Activated CD4-positive, alpha-beta memory T cell treated with anti-CD3 and anti-CD28 coated beads, Interleukin-2, amount 10 ng/mL, durations not matched to agents 7 days and 5 days (primary cell): Measurements from ENCODE around the gene TCTN1. TPM values are rescaled to one million over a fixed set of nuclear protein-coding genes. Genes with fewer than 3 reads are reported as not detected.

Experiments
- CTCF ChIA-PET: fragments of 350-600 bp; sonication (Branson Sonifier 250); formaldehyde crosslinking; loops from one replicate; lab custom pipeline; 2021; ENCODE audit warnings: antibody characterized with exemption, inconsistent platforms; lab: Charles Lee
- POLR2A ChIA-PET: fragments of 350-600 bp; sonication (Branson Sonifier 250); formaldehyde crosslinking; loops from one replicate; lab custom pipeline; 2021; ENCODE audit warnings: antibody characterized with exemption; lab: Charles Lee
- DNase-seq: peaks from one replicate; pipeline ENCODE4 v3.0.0-alpha.2; 2020
- H3K27ac Mint-ChIP-seq: one replicate; pipeline ENCODE4 v1.8.0; 2021; ENCODE audit warnings: mild to moderate bottlenecking, mixed read lengths
- H3K27me3 Mint-ChIP-seq: one replicate; pipeline ENCODE4 v1.8.0; 2021; ENCODE audit warnings: mixed read lengths
- H3K36me3 Mint-ChIP-seq: one replicate; pipeline ENCODE4 v1.8.0; 2021; ENCODE audit warnings: low read depth, mixed read lengths
- H3K4me1 Mint-ChIP-seq: one replicate; pipeline ENCODE4 v1.8.0; 2021; ENCODE audit warnings: mixed read lengths
- H3K4me3 Mint-ChIP-seq: one replicate; pipeline ENCODE4 v1.8.0; 2021; ENCODE audit warnings: mild to moderate bottlenecking, mixed read lengths
- H3K9me3 Mint-ChIP-seq: one replicate; pipeline ENCODE4 v1.8.0; 2021; ENCODE audit warnings: mixed read lengths
- total RNA-seq, 2 experiments: library from RNA; stranded (reverse); gene quantifications; one replicate each; pipeline ENCODE4 v1.2.3, GENCODE V29; 2021

The TCTN1 gene
- total RNA-seq, 2 experiments from 2014 or later = 2.6 to 3.4 TPM

DNA sequence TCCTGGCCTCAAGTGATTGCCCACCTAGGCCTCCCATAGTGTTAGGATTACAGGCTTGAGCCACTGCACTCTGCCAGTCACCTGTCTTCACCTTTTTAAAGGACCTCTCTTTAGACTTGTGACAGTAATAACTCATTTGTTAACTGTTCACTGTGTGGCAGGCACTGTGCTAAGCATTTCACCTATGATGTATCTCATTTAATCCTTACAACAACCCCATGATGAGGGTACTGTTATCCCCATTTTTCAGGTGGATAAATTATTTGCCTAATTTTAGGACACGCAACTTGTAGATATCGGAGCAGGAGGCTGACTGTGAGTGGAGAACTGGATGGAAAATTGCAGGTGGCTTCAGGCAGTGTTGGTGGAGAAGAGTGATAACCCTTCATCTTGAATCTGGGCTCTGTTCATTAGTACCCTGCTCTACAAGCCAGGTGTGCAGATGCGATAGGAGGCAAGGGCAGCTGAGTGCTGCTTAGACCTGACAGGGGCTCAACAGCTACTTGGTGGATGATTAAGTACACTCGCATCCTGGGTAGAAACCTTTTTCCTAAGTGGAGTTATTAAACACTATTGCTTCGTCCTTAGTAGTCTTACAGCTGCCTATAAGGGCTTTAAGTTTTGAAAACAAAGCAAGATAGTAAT lies 2.7 kb downstream of the TCTN1 start:
- Mint-ChIP-seq H3K27me3 (no peaks in the 10 kb centered on the region), H3K4me3 (no peak overlapping the region), H3K27ac (no peak overlapping the region), H3K4me1 (peaks cover 18% of the 10 kb centered on the region), H3K36me3 (no peaks in the 10 kb centered on the region), H3K9me3 (no peaks in the 10 kb centered on the region)
- ChIA-PET CTCF (interaction anchor here (1.1 to 3.5 kb wide), 4 partner anchors 15 to 148 kb away, joined by 3 to 33 read pairs (median 4); partner anchors contain the start of genes FAM216A and GPN3), POLR2A (interaction anchor here (0.7 to 1.5 kb wide), 3 partner anchors 41 to 148 kb away, joined by 3 to 5 read pairs (median 3); partner anchors contain the start of genes FAM216A and GPN3)
- DNase-seq = no peak

DNA sequence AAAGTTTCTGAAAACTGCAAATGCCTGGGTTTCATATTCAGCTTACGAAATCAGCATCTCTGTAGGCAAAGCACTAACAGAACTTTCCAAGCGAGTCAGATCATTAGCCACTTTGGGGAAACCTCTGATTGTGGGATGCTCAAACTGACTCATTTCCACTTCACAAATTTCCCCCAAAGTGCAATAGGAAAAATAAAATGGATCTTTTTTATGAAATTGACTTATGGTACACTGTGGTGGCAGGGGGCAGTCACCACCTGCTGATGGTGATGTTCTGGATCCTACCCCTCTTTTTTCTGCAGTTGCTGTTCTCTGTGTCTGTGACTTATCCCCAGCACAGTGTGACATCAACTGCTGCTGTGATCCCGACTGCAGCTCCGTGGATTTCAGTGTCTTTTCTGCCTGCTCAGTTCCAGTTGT lies 5.6 kb downstream of the TCTN1 start:
- DNase-seq = peak; percentile 23
- Mint-ChIP-seq H3K27ac (no peak overlapping the region), H3K9me3 (no peaks in the 10 kb centered on the region), H3K4me3 (no peak overlapping the region), H3K36me3 (no peaks in the 10 kb centered on the region), H3K4me1 (peaks cover 9% of the 10 kb centered on the region), H3K27me3 (no peaks in the 10 kb centered on the region)
- ChIA-PET POLR2A (interaction anchor here (1.0 kb wide), 1 partner anchor 169 kb away, joined by 3 read pairs; the partner anchor contains the start of gene ARPC3), CTCF (interaction anchor here (0.7 to 1.3 kb wide), 3 partner anchors 78 to 268 kb away, joined by 3 to 5 read pairs (median 3); partner anchors contain the start of gene FAM216A)

DNA sequence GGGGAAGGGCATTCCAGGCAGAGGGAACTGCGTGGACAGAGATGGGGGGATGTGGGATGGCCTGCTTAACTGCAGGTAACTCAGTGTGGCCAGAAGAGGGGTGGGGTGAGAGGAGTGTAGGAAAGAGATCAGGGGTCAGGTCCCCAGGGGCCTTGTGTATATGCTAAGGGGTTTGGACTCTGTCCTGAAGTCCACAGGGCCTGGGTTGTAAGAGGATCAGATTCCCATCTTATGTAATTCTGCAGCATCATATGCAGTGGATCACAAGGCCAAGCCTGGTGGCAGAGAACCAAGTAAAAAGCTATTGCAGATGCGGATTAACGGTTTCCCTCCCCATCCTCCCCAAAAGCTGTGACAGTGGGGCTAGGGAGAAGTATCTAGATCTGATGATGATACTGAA lies 8.7 kb downstream of the TCTN1 start:
- Mint-ChIP-seq H3K36me3 (no peaks in the 10 kb centered on the region), H3K9me3 (no peaks in the 10 kb centered on the region), H3K27ac (no peak overlapping the region), H3K4me1 (peaks cover 6% of the 10 kb centered on the region), H3K27me3 (no peaks in the 10 kb centered on the region), H3K4me3 (no peak overlapping the region)
- ChIA-PET POLR2A (no interaction called here), CTCF (interaction anchor here (1.8 kb wide), 1 partner anchor 205 kb away, joined by 3 read pairs; no protein-coding TSS in a partner anchor)
- no peak for DNase-seq

DNA sequence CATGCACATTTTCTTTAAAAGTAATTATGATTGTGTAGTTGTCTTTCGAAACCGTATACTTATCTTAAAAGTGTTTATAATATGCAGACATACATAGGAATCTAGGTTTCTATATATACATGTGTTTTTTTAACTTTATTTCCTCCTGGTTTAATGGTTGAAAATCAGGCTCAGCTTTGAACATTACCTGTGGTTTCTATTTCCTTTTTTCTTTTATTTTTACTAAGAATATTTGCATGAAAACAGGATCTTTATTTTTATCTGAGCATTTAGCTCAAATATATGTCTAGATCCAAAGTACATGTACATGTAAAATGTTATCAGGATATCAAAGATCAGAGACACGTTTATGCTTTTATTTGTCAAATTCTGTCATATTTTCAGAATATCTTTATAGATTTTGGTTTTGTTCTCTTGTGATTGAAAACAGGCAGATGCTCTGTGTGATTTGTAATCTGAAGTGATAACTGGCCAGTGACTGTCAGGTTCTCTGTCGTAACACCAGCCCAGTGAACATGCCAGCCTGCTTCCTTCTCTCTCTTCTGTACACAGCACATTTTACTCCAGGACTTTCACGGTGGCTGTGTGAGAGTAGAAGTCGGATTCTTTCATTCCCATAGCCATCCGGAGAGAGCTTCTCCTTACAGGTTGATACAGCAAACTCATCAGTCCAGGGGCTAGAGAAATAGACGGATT lies 13.7 kb downstream of the TCTN1 start:
- no peaks in the 10 kb centered on the region for H3K9me3 Mint-ChIP-seq
- H3K27me3 Mint-ChIP-seq = no peaks in the 10 kb centered on the region
- no peak for DNase-seq
- POLR2A ChIA-PET = interaction anchor here (1.4 kb wide), 1 partner anchor 13 kb away, joined by 3 read pairs; the partner anchor contains the start of gene TCTN1
- H3K4me3 Mint-ChIP-seq = no peak overlapping the region
- H3K27ac Mint-ChIP-seq = no peak overlapping the region
- CTCF ChIA-PET = interaction anchor here (0.7 to 1.5 kb wide), 2 partner anchors 26 to 113 kb away, joined by 3 to 5 read pairs; no protein-coding TSS in a partner anchor
- H3K4me1 Mint-ChIP-seq = peaks cover 6% of the 10 kb centered on the region
- no peaks in the 10 kb centered on the region for H3K36me3 Mint-ChIP-seq

DNA sequence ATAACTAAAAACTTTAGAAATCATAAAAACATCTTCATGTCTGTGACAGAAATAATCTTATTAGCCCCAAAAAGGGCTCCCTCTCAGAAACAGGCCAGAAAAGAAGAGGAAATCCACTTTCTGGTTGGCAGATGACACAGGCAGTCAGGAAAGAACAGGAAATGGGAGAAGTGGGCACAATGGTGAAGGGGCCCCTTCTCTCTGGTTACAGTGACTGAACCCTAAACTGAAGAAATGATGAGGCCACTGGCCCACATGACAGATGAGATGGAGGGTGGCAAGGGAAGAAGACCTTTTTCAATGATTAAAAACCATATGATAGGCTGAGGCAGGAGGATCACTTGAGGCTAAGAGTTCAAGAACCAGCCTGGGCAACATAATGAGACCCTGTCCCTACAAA lies 21.1 kb downstream of the TCTN1 start:
- POLR2A ChIA-PET = no interaction called here
- no peaks in the 10 kb centered on the region for H3K36me3 Mint-ChIP-seq
- no peak overlapping the region for H3K27ac Mint-ChIP-seq
- peaks cover 13% of the 10 kb centered on the region for H3K4me1 Mint-ChIP-seq
- CTCF ChIA-PET = no interaction called here
- H3K4me3 Mint-ChIP-seq = no peak overlapping the region
- DNase-seq = no peak
- no peaks in the 10 kb centered on the region for H3K27me3 Mint-ChIP-seq
- no peaks in the 10 kb centered on the region for H3K9me3 Mint-ChIP-seq

DNA sequence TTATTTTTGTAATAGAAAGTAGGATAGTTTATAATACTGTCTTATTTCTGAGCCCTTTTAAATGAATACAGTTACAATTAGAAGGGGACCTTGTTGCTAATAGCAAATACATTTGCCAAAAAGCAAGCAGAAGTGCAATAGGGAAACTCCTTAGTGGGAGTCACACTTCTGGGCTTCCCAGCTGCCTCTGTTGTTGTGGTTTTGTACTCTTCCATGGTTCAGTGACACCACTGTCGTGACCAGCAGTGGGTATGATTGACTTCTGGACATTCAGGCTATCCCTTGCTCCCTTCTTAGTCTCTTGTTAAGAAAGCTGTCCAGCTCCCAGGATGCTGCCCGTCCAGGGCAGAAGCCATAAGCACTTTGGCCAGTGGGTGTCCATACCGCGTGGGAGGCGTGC lies 22.6 kb downstream of the TCTN1 start:
- ChIA-PET CTCF (no interaction called here), POLR2A (no interaction called here)
- Mint-ChIP-seq H3K4me3 (no peak overlapping the region), H3K36me3 (no peaks in the 10 kb centered on the region), H3K27me3 (no peaks in the 10 kb centered on the region), H3K9me3 (no peaks in the 10 kb centered on the region), H3K4me1 (peaks cover 13% of the 10 kb centered on the region), H3K27ac (no peak overlapping the region)
- DNase-seq = no peak

DNA sequence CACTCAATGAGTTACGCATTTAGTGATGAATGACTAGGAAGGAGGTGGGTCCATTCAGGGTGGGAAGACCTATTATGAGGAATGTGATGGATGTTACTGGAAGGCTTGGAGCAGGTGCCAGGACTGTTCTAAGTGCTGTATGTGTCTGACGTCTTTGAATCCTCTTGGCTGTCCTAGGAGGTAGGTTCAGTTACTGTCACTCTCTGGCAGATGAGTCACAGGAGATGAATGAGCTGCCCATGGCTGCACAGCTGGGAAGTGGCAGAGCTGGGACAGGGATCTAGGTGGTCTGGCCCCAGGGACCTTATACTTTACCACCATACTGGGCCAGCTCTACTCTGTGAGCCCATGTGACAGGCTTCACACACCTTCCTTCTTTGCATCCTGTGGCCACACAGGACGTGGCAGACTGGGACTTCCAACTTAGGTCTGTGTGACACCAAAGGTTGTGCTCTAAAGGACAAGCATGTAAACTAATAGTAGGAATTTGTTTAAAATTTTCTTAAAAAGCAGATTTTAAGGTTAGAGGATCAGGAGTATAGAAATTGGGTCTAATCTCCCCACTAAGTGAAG lies 24.0 kb downstream of the TCTN1 start:
- Mint-ChIP-seq H3K27me3 (no peaks in the 10 kb centered on the region), H3K9me3 (no peaks in the 10 kb centered on the region), H3K4me1 (peaks cover 13% of the 10 kb centered on the region), H3K27ac (no peak overlapping the region), H3K4me3 (no peak overlapping the region), H3K36me3 (no peaks in the 10 kb centered on the region)
- CTCF ChIA-PET = no interaction called here
- no peak for DNase-seq
- POLR2A ChIA-PET = no interaction called here

DNA sequence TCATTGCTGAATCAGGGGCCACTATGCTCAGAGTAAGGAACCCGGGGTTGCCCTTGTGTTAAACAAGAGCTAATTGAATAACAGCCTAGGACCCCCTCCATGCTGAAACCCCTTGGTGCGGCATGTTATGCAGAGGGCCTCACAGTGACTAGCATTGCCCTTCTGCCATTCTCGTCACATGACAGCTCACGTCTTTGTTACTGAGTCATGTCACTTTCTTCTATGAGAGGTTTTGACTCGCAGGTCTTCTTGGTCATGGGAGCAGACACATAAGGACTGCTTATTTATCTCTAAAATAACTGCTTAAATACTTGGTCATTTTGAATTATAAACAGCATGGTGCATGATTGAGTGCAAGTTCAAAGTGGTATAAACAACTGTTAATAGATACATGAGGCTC lies 24.9 kb downstream of the TCTN1 start:
- DNase-seq = no peak
- POLR2A ChIA-PET = no interaction called here
- no peaks in the 10 kb centered on the region for H3K9me3 Mint-ChIP-seq
- H3K27ac Mint-ChIP-seq = no peak overlapping the region
- no peaks in the 10 kb centered on the region for H3K27me3 Mint-ChIP-seq
- H3K36me3 Mint-ChIP-seq = no peaks in the 10 kb centered on the region
- no peak overlapping the region for H3K4me3 Mint-ChIP-seq
- CTCF ChIA-PET = no interaction called here
- H3K4me1 Mint-ChIP-seq = peaks cover 11% of the 10 kb centered on the region

DNA sequence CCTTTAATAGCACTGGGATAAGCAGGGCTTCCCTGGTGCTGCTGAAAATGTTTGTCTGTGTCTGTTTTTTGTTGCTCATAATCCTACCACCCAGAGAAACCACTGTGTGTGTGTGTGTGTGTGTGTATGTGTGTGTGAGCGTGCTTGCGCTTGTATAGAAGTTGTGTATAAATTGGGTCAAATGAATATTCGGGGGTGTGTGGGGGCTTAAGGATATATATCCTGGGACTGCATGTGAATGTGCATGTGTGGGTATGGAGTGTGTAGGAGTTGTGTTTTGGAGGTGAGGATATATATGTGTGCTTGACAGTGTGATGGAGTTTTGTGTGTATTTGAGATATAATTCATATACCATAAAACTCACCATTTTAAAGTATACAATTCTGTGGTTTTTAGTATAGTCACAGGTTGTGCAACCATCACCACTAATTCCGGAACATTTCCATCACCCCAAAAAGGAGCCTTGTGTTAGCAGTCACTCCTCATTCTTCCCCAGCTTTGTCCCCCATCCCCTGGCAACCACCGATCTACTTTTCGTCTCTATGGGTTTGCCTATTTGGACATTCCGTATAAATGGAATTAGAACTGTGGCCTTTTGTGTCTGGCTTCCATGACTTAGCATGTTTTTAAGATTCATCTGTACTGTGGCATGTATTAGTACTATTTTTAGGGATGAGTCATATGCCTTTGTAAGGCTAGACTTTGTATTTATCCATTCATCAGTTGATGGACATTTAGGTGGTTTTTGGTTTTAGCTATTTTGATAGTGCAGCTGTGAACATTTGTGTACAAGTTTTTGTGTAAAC lies 25.6 kb downstream of the TCTN1 start:
- H3K4me1 Mint-ChIP-seq = peaks cover 13% of the 10 kb centered on the region
- H3K27me3 Mint-ChIP-seq = no peaks in the 10 kb centered on the region
- DNase-seq = no peak
- H3K27ac Mint-ChIP-seq = no peak overlapping the region
- H3K4me3 Mint-ChIP-seq = no peak overlapping the region
- POLR2A ChIA-PET = no interaction called here
- H3K36me3 Mint-ChIP-seq = no peaks in the 10 kb centered on the region
- CTCF ChIA-PET = no interaction called here
- no peaks in the 10 kb centered on the region for H3K9me3 Mint-ChIP-seq

DNA sequence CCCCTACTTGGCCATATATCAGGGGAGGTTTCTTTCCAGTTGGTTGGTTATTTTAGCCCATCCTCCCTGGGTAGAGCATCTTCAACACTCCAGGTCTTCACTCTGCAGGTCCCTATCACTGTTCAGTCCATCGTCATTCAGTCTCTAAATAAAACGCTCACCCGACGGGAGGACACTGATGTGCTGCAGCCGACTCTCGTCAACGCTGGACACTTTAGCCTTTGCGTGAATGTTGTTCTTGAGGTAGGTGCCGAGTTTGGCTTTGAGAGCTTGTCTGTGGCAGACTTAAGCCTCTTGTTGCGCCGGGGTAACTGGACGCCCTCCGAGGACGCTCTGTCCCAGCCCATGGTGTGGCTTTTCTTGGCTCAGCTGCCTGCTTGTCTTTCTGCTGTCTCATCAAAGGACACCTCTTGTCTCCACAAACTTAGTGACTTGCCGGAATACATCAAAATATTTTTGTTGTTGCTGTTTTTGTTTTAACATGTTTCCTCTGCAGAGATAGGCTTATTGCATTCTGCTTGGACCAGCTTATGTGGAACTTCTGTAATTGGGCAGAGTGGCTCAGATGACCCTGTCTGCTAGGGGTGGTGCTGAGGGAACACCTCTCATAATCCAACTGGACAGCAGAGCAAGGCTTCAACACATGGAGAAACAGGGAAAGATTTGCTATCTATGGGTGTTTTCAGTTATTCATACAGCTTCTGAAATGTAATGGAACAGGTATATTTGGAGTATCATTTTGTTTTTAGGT lies 26.5 kb downstream of the TCTN1 start:
- H3K27ac Mint-ChIP-seq = no peak overlapping the region
- DNase-seq = no peak
- POLR2A ChIA-PET = no interaction called here
- no peaks in the 10 kb centered on the region for H3K27me3 Mint-ChIP-seq
- peaks cover 10% of the 10 kb centered on the region for H3K4me1 Mint-ChIP-seq
- no peaks in the 10 kb centered on the region for H3K36me3 Mint-ChIP-seq
- no peaks in the 10 kb centered on the region for H3K9me3 Mint-ChIP-seq
- CTCF ChIA-PET = no interaction called here
- H3K4me3 Mint-ChIP-seq = no peak overlapping the region

DNA sequence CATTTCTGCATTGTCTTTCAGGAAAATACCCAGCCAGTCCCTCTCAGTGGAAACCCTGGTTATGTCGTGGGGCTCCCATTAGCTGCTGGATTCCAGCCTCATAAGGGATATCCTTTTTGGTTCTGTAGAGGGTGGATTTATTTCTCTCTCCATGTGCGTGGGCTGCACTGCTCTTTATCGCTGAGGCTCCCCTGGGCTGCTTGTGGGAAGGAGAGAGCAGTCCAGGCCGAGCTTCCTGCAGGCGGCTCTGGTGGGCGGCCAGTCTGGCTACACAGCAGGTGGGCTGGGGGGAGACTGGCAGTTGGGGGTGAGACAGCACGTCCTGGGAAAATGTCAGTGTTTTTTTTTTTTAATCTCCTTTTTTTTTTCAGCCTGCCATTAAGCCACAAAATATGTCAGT lies 27.6 kb downstream of the TCTN1 start:
- Mint-ChIP-seq H3K9me3 (no peaks in the 10 kb centered on the region), H3K4me3 (no peak overlapping the region), H3K27me3 (no peaks in the 10 kb centered on the region), H3K4me1 (peaks cover 8% of the 10 kb centered on the region), H3K36me3 (no peaks in the 10 kb centered on the region), H3K27ac (no peak overlapping the region)
- no peak for DNase-seq
- POLR2A ChIA-PET = interaction anchor here (1.1 kb wide), 1 partner anchor 9 kb away, joined by 4 read pairs; no protein-coding TSS in a partner anchor
- CTCF ChIA-PET = no interaction called here

DNA sequence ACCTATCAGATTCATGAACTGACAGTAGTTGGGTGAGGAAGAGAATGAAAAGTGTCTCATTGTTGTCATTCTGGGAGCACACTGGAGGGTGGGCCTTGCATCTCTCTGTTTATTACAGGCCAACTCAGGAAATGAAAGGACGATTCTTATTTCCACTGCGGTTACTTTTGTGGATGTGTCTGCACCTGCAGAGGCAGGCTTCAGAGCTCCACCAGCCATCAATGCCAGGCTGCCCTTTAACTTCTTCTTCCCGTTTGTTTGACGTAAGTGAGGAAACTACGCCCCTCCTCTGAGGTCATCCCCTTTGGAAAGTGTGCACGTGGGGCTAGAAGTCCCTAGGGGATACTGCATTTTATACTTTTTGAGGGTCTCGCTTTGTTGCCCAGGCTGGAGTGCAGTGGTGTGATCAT lies 33.7 kb downstream of the TCTN1 start:
- H3K4me3 Mint-ChIP-seq = no peak overlapping the region
- CTCF ChIA-PET = no interaction called here
- DNase-seq = peak; percentile 21
- no peaks in the 10 kb centered on the region for H3K9me3 Mint-ChIP-seq
- no peaks in the 10 kb centered on the region for H3K27me3 Mint-ChIP-seq
- POLR2A ChIA-PET = no interaction called here
- H3K4me1 Mint-ChIP-seq = peaks cover 17% of the 10 kb centered on the region
- H3K27ac Mint-ChIP-seq = no peak overlapping the region
- H3K36me3 Mint-ChIP-seq = peaks cover 16% of the 10 kb centered on the region
